SIG-M5 treated with dmso at 0.1 percent for 504 hours (cell line): ENCODE data around the gene GPR61.

Experiments used
- DNase-seq: peaks from one replicate; lab custom pipeline; 2025; ENCODE audit not compliant: unreplicated experiment; lab: John Stamatoyannopoulos, UW

The GPR61 gene

DNA sequence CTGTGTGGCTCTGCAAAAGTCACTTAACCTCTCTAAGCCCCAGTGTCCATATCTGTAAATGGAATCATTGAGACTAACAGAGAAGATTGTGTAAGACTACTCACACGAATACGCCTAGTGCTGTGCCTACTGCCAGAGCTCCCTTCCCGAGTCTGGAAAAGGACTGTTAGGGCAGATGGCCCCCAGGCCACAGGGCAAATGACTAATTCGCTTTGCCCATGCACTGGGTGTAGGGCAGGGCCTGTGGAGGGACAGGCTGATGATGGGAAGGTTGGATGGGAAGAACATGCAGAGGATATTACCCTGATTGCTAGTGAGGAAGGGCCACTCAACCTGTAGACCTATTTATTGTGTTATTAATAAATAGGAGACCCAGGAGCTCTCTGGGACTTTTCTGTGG lies 4.2 kb upstream of the GPR61 start:
- no peak for DNase-seq

- DNase-seq, result no peak
These were observed 3.6 kb upstream of the GPR61 start for GRCh38 chr1:109535971-109536491.

GRCh38 chr1:109537450-109538178 lies 2.1 kb upstream of the GPR61 start:
- no peak for DNase-seq

DNA sequence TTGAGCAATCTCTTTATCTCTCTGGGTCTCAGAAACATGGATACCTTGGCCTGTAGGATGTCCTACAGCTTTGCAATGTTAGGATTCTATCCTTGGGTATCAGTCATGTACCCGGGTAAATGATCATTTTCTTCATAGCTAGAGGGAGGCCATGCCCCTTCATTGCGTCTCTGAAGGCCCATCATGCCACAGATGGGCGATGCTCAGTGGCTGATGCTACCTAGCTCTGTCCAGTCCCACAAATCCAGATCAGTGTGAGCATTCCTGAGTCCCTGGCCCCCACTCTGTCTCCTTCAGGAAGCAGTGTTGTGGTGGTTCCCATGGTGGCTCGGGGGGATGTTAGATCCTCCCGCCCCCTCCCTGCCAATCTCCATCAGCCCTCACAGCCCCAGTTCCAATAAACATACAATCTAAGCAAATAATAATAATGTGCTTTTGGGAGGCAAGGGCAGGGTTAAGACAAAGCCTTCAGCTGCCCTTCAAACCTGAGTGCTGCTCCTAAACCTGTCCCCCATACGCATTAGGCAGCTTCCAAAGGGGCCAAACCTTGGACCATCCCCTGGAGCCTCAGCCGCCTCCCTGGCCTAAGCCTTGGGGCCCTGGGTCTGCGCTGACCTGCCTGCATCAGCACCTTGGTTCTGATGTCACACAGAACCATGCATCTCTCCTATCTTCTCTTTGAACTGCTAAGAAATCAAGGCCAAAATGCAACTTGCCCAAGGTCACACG lies 681 bp upstream of the GPR61 start:
- no peak for DNase-seq

DNA sequence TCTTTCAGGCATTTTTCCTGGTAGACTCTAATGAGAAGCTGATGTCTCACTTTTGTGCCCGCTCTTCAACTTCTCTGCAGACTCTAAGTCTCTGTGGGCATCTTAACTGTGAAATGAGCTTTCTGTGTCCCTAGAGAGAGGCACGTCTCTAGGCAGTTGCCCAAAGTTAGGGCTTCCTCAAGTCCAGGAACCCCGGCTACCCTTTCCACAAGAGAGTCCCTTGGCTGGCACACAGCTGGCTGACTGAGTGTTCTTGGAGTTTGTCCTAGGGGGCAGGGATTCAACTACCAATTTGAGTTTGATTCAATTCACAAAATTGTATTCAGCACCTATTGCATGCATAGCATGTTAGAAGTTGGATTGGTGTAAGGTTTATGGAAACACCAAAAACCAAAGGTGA lies 1.4 kb downstream of the GPR61 start:
- DNase-seq, result no peak

GRCh38 chr1:109542657-109543056 lies 3.0 kb downstream of the GPR61 start:
- no peak for DNase-seq

- no peak for DNase-seq
These were observed 3.8 kb downstream of the GPR61 start for GRCh38 chr1:109543283-109543987.

- DNase-seq, result no peak
These were observed 4.5 kb downstream of the GPR61 start for GRCh38 chr1:109543988-109544735.

GRCh38 chr1:109546311-109547109 lies 6.8 kb downstream of the GPR61 start:
- DNase-seq, result peak; percentile 91

GRCh38 chr1:109547463-109548320 lies 8.0 kb downstream of the GPR61 start:
- peak; percentile 35 for DNase-seq

DNA sequence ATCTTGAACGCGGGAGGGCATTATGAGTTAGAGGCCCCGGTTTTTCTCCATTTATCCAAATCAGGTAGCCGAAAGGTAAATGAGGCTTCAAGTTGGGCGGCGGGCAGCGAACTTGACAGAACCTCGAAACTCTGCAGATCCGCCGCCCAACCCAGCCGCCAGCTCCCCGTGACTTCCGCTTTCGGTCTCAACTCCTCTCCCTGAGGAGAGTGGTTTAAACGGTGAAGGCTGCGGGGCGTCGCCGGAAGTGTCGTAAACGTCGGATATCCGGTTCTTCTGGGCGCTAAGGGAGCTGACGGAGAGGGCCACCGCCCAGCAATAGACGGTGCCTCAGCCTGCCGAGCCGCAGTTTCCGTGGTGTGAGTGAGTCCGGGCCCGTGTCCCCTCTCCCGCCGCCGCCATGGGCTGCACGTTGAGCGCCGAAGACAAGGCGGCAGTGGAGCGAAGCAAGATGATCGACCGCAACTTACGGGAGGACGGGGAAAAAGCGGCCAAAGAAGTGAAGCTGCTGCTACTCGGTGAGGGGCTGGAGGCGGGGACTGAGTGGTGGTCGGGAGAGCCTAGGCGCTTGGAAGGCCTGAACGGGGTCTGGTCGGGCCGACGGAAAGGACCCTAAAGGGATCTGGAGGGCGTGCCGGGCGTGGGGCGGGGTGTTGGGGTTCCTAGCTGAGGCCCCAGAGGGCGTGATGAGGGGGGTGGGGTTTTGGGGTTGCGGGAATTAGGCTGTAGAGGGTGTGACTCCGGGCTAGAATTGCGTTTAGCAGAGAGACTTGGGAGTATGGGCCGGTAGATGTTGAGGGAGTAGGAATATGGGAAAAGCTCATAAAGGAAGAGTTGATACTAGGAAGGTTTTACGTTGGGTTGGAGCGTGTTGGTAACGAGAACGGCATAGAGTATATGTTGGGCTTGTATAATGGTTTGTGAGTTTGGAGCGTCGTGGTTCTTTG lies 8.9 kb downstream of the GPR61 start, which contains the start of gene GNAI3:
Gene GNAI3, plus strand, starts transcription at position 295 of the 947 bp plus-strand sequence. Its CDS starts 106 bp downstream, at position 401.
- peak; percentile 97 for DNase-seq

DNA sequence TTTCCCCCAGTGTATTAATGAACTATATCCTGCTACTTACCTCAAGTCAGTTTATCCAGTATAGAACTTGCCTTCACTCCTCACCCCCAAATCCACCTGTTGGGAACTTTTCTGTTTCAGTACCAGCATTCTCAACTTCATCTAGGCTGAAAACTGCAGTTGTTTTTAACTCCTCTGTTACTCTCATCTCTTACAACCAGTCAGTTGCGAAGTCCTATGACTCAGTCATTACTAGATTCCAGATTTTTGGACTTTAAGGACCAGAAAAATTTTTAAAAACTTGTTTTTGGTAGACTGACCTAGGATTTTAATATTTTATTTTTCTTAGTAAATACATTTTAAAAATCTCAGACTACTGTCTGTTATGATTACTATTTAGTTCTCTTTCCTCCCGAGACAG lies 16.9 kb downstream of the GPR61 start:
- DNase-seq, result no peak

DNA sequence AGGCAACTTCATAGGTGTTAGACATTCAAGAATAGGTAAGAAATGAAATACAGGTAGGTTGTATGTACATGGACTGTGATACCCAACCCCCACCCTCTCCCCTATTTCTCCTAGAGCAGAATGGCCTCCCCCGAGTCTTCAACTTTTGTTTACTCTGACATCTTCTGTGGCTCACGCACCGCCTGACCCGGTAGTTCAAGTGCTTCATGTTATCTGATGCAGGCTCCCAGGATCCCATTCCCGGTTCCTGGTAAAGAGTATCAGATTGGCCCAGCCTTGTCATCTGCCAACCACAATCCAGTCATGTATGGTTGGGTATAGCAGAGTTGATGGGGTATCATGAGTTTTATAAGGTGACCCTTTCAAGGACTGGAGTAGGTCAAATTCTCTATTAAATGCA lies 17.8 kb downstream of the GPR61 start:
- DNase-seq, result no peak

- no peak for DNase-seq
These were observed 20.3 kb downstream of the GPR61 start for GRCh38 chr1:109559995-109560394.

GRCh38 chr1:109564194-109564878 lies 24.7 kb downstream of the GPR61 start:
- DNase-seq, result no peak

GRCh38 chr1:109565241-109565640 lies 25.6 kb downstream of the GPR61 start:
- no peak for DNase-seq

DNA sequence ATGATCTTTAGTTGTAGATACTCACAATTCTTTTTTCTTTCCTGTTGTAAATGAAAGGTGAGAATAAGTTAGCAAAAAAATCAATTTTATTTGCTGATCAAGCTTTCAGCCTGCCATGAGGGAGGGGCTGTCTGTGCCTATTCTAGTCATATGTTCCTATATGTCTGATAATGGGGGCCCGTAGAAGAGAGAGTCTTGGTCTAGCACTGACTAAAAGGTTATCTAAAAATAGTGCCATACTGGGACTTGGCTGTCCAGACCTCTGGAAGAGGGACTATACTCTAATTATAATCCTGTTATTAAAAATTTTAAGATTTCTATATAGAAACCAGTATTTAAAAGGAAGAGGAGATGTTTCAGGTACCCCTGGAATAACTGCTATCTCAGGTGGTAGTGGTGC lies 27.3 kb downstream of the GPR61 start:
- DNase-seq, result no peak
